DND-41 (cell line): ENCODE measurements around the gene SERHL2.
A peak's percentile ranks its signal among the peaks of the same experiment; 100 is the strongest.

ENCODE experiments used
- ATAC-seq: fragments of 200-7000 bp; cut with Tn5 transposase; 3 replicates; pipeline ENCODE4 v1.9.1; 2021; ENCODE audit warnings: low read depth; ENCODE audit not compliant: insufficient read depth
- DNase-seq: peaks from one replicate; pipeline ENCODE4 v3.0.0-alpha.2; 2020
- H2AFZ ChIP-seq: 2 replicates; pipeline ENCODE4 v1.6.0; 2012; ENCODE audit warnings: low read depth, low read length
- H3K27ac ChIP-seq: 2 replicates; pipeline ENCODE4 v1.5.1; 2012; ENCODE audit warnings: low read length, inconsistent platforms
- H3K27me3 ChIP-seq: fragments of 200-600 bp; sonication (generic); 2 replicates; pipeline ENCODE4 v1.6.0; 2012; ENCODE audit warnings: low read length, mild to moderate bottlenecking, inconsistent platforms; ENCODE audit not compliant: insufficient read depth, poor library complexity
- H3K36me3 ChIP-seq: 2 replicates; pipeline ENCODE4 v1.5.1; 2012; ENCODE audit warnings: low read length, inconsistent platforms; ENCODE audit not compliant: insufficient read depth
- H3K4me1 ChIP-seq: 2 replicates; pipeline ENCODE4 v1.5.1; 2012; ENCODE audit warnings: mild to moderate bottlenecking, low read length; ENCODE audit not compliant: insufficient read depth
- H3K4me2 ChIP-seq: 2 replicates; pipeline ENCODE4 v1.6.0; 2012; ENCODE audit warnings: mild to moderate bottlenecking, moderate library complexity, low read length, inconsistent platforms; ENCODE audit not compliant: insufficient read depth
- H3K4me3 ChIP-seq, 2 experiments: fragments of 200-600 bp in 1 of 2; shearing (Covaris generic) in 1 of 2; 2 replicates each; pipeline ENCODE4 v1.5.1; 2012 to 2016; ENCODE audit warnings: inconsistent platforms in 2 of 2, low read length in 2 of 2, mild to moderate bottlenecking in 2 of 2, low read depth in 1 of 2, moderate library complexity in 1 of 2
- H3K79me2 ChIP-seq: 2 replicates; pipeline ENCODE4 v1.6.0; 2012; ENCODE audit warnings: low read length, inconsistent platforms; ENCODE audit not compliant: insufficient read depth
- H3K9ac ChIP-seq: 2 replicates; pipeline ENCODE4 v1.6.0; 2012; ENCODE audit warnings: low read depth, mild to moderate bottlenecking, inconsistent platforms, low read length, moderate library complexity
- H3K9me3 ChIP-seq: 2 replicates; pipeline ENCODE4 v1.5.1; 2012; ENCODE audit warnings: low read length, moderate library complexity, mild to moderate bottlenecking, inconsistent platforms; ENCODE audit not compliant: insufficient read depth, severe bottlenecking
- H4K20me1 ChIP-seq: 2 replicates; pipeline ENCODE4 v1.6.0; 2012; ENCODE audit warnings: low read length; ENCODE audit not compliant: insufficient read depth
- CTCF ChIP-seq: IDR thresholded peaks from 2 replicates; pipeline ENCODE4 v1.5.1; 2012; ENCODE audit warnings: borderline replicate concordance, low read length, moderate library complexity, mild to moderate bottlenecking; ENCODE audit not compliant: poor library complexity, severe bottlenecking; ENCODE audit errors: extremely low read depth
- EZH2 ChIP-seq: IDR thresholded peaks from 3 replicates; pipeline ENCODE4 v1.6.1; 2012; ENCODE audit warnings: borderline replicate concordance, low read depth, mild to moderate bottlenecking, moderate library complexity, low read length, inconsistent platforms; ENCODE audit not compliant: severe bottlenecking

The SERHL2 gene

GRCh38 chr22:42611051-42611450, 57.3 kb downstream of the SERHL2 start:
- no peak overlapping the region for H3K9ac ChIP-seq
- peaks cover 52% of the 10 kb centered on the region for H3K36me3 ChIP-seq
- H3K27me3 ChIP-seq = no peaks in the 10 kb centered on the region
- H4K20me1 ChIP-seq = peaks cover 57% of the 10 kb centered on the region
- TF ChIP-seq CTCF (no peak), EZH2 (no peak)
- no peak overlapping the region for H2AFZ ChIP-seq
- H3K4me1 ChIP-seq = peaks cover 36% of the 10 kb centered on the region
- H3K4me2 ChIP-seq = peak overlapping the region; percentile 32; the same call in 1 of the 2 replicates
- H3K9me3 ChIP-seq = no peaks in the 10 kb centered on the region
- peaks cover 86% of the 10 kb centered on the region for H3K79me2 ChIP-seq
- H3K4me3 ChIP-seq = no peak overlapping the region
- ATAC-seq (no peak), DNase-seq (no peak)
- no peak overlapping the region; the same call in 1 of the 2 replicates for H3K27ac ChIP-seq

GRCh38 chr22:42612336-42612735, 58.6 kb downstream of the SERHL2 start:
- Histone ChIP-seq H3K4me2 (peak overlapping the region; percentile 85), H3K9ac (peak overlapping the region; percentile 93; the same call in 1 of the 2 replicates), H3K9me3 (no peaks in the 10 kb centered on the region), H3K36me3 (peaks cover 44% of the 10 kb centered on the region), H3K79me2 (peaks cover 73% of the 10 kb centered on the region), H3K4me1 (peaks cover 48% of the 10 kb centered on the region), H3K27me3 (no peaks in the 10 kb centered on the region), H2AFZ (no peak overlapping the region), H4K20me1 (peaks cover 49% of the 10 kb centered on the region), H3K27ac (peak overlapping the region; percentile 63; the same call in 1 of the 2 replicates), H3K4me3 (0 out of 4 replicates have a peak overlapping the region, but pooled peaks of 1 of the 2 experiments have one; percentile 95)
- TF ChIP-seq EZH2 = no peak
- TF ChIP-seq CTCF = no peak
- ATAC-seq (no peak), DNase-seq (no peak)

- H3K27me3 ChIP-seq = no peaks in the 10 kb centered on the region
- peaks cover 55% of the 10 kb centered on the region for H3K4me1 ChIP-seq
- TF ChIP-seq CTCF (peak; percentile 2), EZH2 (no peak)
- peak overlapping the region; percentile 91 for H3K27ac ChIP-seq
- peaks cover 58% of the 10 kb centered on the region for H3K79me2 ChIP-seq
- peak overlapping the region; percentile 85 for H3K4me2 ChIP-seq
- peak overlapping the region; percentile 73 for H2AFZ ChIP-seq
- H3K36me3 ChIP-seq = peaks cover 37% of the 10 kb centered on the region
- no peaks in the 10 kb centered on the region for H3K9me3 ChIP-seq
- H3K4me3 ChIP-seq = peak overlapping the region; percentile 91 to 95
- no peak for ATAC-seq
- no peak for DNase-seq
- peaks cover 44% of the 10 kb centered on the region for H4K20me1 ChIP-seq
- peak overlapping the region; percentile 93 for H3K9ac ChIP-seq
Measured at GRCh38 chr22:42613872-42614301, 60.1 kb downstream of the SERHL2 start.
